Calu3 (cell line): ENCODE results near the gene ITGB2. TPM values are rescaled to one million over a fixed set of nuclear protein-coding genes. Genes with fewer than 3 reads are reported as not detected.

ENCODE experiments used
- BruUV-seq: library from RNA; stranded (reverse); fragments of 400-500 nt; replicated peaks from 2 replicates; lab custom pipeline; 2021; lab: Mats Ljungman, UMichigan
- CTCF ChIA-PET: fragments of 300-600 bp; sonication (Branson Sonifier 250); formaldehyde crosslinking; loops from one replicate; lab custom pipeline; 2022; ENCODE audit warnings: antibody characterized with exemption; lab: Charles Lee
- DNase-seq: peaks from one replicate; pipeline ENCODE4 v3.0.0; 2022
- H3K27ac Mint-ChIP-seq: one replicate; pipeline ENCODE4 v1.8.0; 2022; ENCODE audit warnings: mixed read lengths; ENCODE audit not compliant: unreplicated experiment
- H3K27me3 Mint-ChIP-seq: one replicate; pipeline ENCODE4 v1.8.0; 2022; ENCODE audit warnings: mixed read lengths; ENCODE audit not compliant: unreplicated experiment
- H3K36me3 Mint-ChIP-seq: one replicate; pipeline ENCODE4 v1.8.0; 2022; ENCODE audit warnings: mild to moderate bottlenecking, moderate library complexity, mixed read lengths; ENCODE audit not compliant: insufficient read depth, unreplicated experiment
- H3K4me1 Mint-ChIP-seq: one replicate; pipeline ENCODE4 v1.8.0; 2022; ENCODE audit warnings: mild to moderate bottlenecking, low read depth, mixed read lengths; ENCODE audit not compliant: unreplicated experiment
- H3K4me3 Mint-ChIP-seq: one replicate; pipeline ENCODE4 v1.8.0; 2022; ENCODE audit warnings: mild to moderate bottlenecking, low read depth, moderate library complexity, mixed read lengths; ENCODE audit not compliant: unreplicated experiment
- H3K9me3 Mint-ChIP-seq: one replicate; pipeline ENCODE4 v1.8.0; 2022; ENCODE audit warnings: low read depth, mixed read lengths; ENCODE audit not compliant: unreplicated experiment
- intact Hi-C: fragments of 100-400 bp; cut with micrococcal nuclease; formaldehyde crosslinking; loops from one replicate; pipeline ENCODE4 v1.10.0; 2022; ENCODE audit not compliant: unreplicated experiment
- total RNA-seq: library from RNA; stranded (reverse); gene quantifications from 2 replicates; pipeline ENCODE4 v1.2.3, GENCODE V29; 2022
- TF ChIP-seq, protein P1 (sequence below): fragments of 200-600 bp; IDR thresholded peaks from one replicate; pipeline ENCODE4 v1.8.0; 2022; ENCODE audit warnings: antibody characterized with exemption; ENCODE audit not compliant: unreplicated experiment

Gene ITGB2
- total RNA-seq, 1 experiment from 2014 or later, result 0.42 TPM

DNA sequence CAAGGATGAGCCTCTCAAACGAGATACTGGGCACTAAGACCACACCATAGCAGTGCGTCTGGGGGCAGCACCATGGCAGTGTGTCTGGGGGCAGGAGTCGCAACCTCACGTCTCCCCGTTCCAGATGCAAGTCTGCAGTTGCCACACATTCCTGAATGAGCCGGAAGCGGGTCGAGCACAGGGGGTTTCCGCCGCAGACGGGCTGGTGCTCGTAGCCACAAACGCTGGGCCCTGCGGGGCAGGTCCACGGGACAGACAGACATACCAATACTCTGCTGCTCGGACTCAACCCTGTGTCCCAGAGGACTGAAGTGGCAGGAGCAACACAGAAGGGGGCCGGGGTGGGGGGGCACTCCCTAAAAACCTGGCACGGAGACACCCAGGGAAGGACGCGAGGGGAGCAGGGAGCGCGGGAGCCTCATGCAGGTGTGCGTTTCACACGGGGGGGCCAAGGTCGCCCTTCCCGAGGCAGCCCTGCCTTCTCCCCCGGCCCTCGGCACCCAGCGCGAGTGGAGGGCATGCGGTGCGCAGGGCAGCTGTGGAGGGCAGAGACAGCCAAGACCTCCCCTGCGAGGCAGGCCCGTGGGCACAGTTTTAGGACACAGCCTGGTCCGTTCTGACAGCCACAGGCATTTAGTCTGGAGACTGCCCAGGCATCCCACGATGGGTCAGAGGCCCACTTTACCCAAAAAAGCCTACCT lies 71.7 kb downstream of the ITGB2 start:
- DNase-seq, result no peak
- intact Hi-C loops, result no loop called here
- TF ChIP-seq, protein P1, sequence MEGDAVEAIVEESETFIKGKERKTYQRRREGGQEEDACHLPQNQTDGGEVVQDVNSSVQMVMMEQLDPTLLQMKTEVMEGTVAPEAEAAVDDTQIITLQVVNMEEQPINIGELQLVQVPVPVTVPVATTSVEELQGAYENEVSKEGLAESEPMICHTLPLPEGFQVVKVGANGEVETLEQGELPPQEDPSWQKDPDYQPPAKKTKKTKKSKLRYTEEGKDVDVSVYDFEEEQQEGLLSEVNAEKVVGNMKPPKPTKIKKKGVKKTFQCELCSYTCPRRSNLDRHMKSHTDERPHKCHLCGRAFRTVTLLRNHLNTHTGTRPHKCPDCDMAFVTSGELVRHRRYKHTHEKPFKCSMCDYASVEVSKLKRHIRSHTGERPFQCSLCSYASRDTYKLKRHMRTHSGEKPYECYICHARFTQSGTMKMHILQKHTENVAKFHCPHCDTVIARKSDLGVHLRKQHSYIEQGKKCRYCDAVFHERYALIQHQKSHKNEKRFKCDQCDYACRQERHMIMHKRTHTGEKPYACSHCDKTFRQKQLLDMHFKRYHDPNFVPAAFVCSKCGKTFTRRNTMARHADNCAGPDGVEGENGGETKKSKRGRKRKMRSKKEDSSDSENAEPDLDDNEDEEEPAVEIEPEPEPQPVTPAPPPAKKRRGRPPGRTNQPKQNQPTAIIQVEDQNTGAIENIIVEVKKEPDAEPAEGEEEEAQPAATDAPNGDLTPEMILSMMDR, result no peak
- Mint-ChIP-seq H3K4me3 (no peak overlapping the region), H3K4me1 (no peaks in the 10 kb centered on the region), H3K27me3 (no peaks in the 10 kb centered on the region), H3K36me3 (peaks cover 27% of the 10 kb centered on the region), H3K9me3 (no peaks in the 10 kb centered on the region), H3K27ac (no peak overlapping the region)
- CTCF ChIA-PET, result no interaction called here
- no TSS peak for BruUV-seq

DNA sequence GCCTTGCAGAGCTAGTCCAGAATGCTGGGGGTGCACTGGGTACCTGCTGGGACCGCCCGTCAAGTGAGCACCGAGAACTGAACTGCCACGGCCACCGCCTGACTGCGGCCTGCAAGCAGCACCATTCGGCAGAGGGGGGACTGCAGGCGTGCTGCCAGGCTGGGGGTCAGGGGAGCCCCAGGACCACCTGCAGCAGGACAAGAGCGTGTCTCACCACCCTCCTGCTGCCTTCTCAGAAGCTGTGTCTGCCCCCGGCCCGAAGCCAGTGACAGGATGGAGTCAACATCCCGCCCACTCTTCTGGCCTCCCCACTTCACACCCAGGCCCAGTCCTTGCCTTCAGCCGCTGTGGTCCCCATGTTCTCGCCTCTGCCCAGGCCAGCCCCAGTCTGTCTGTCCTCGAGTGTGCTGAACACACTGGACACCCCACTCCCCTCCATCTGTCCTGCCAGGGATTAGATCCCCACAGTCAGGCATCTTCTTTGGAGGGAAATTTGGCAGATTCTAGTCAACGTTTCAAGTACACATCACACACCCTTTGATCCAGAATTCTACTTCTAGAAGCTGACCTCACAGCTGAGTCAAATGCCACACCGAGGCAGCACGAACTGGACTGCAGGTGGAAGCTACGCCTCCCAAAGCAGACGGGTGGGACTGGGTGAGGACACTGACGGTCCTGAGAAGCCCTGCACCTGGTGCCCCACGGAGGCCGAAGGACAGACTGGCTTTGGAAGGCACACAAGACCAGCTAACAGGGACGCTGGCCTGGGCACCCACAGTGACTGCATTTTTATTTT lies 73.2 kb downstream of the ITGB2 start:
- intact Hi-C loops, result no loop called here
- TF ChIP-seq, protein P1, result no peak
- BruUV-seq, result no TSS peak
- CTCF ChIA-PET, result no interaction called here
- no peak overlapping the region for H3K27ac Mint-ChIP-seq
- no peak for DNase-seq
- H3K9me3 Mint-ChIP-seq, result no peaks in the 10 kb centered on the region
- peaks cover 20% of the 10 kb centered on the region for H3K36me3 Mint-ChIP-seq
- no peak overlapping the region for H3K4me3 Mint-ChIP-seq
- H3K27me3 Mint-ChIP-seq, result peaks cover 14% of the 10 kb centered on the region
- no peaks in the 10 kb centered on the region for H3K4me1 Mint-ChIP-seq

DNA sequence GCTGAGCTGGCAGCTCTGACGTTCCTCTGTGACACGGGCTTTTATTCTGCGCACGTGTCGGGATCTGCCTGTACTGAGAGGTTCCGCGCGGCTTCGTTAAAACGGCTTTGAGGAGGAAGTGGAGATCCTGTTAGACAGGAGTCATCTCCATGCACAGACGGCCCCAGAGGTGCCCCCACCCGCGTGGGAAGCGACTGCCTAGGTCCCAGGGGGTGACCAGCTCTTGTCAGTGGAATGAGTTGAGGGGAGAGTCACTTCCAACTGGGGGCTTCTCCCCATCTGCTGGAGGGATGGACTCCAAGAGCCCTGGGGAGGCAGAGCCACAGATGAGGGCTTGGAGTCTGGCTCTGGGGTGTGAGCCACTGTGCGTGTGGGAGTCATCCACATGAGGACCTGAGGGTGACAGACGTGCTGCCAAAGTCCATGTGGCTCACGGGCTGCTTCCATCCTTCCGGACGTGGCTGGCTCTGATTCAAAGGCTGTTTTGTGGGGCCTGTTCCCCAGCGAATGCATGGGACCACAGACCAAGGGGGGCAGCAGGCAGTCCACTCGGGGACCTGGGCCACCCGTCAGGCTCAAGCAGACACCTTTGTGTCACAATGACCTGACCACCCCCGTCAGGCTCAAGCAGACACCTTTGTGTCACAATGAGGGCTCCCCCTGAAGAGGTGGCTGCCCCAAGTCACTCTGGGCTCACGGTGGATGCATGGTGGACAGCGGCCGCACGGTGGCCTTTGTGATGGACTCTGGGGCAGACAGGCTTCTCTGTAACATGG lies 74.0 kb downstream of the ITGB2 start:
- peaks cover 22% of the 10 kb centered on the region for H3K27me3 Mint-ChIP-seq
- no TSS peak for BruUV-seq
- no peak overlapping the region for H3K27ac Mint-ChIP-seq
- CTCF ChIA-PET, result no interaction called here
- no peaks in the 10 kb centered on the region for H3K4me1 Mint-ChIP-seq
- no peak overlapping the region for H3K4me3 Mint-ChIP-seq
- H3K9me3 Mint-ChIP-seq, result no peaks in the 10 kb centered on the region
- DNase-seq, result no peak
- intact Hi-C loops, result no loop called here
- H3K36me3 Mint-ChIP-seq, result peaks cover 20% of the 10 kb centered on the region
- TF ChIP-seq, protein P1, result no peak

DNA sequence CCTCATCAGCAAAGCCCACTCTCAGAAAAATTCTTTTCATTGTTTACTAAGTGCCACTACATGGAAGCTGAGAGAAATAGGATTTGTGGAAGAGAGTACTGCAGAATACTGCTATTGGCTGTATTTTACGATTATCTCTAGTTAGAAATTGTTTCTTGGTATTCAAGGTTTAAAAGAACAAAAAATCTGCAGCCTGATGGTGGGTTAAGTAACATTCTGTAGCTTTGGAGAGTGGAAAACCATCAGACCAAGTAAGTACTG lies 74.5 kb downstream of the ITGB2 start:
- Mint-ChIP-seq H3K4me1 (no peaks in the 10 kb centered on the region), H3K36me3 (peaks cover 20% of the 10 kb centered on the region), H3K4me3 (peak overlapping the region; percentile 48), H3K27me3 (peaks cover 27% of the 10 kb centered on the region), H3K9me3 (no peaks in the 10 kb centered on the region), H3K27ac (no peak overlapping the region)
- CTCF ChIA-PET, result no interaction called here
- TF ChIP-seq, protein P1, result peak; percentile 3
- BruUV-seq, result no TSS peak
- DNase-seq, result no peak
- intact Hi-C loops, result no loop called here
